ENCODE measurements around the gene NRDC. TPM values are rescaled to one million over a fixed set of nuclear protein-coding genes. Genes with fewer than 3 reads are reported as not detected.

NRDC gene
- total RNA-seq, 1 donor from 2014 or later, result 65.2 TPM

Small RNAs within 50 kb of the gene (small RNA-seq; reads per million reads assigned to genes)
- gene AL050343.2, result not detected

Other genes with a start within 250 kb of the NRDC start
- gene RAB3B, start 112.0 kb upstream of the NRDC start, total RNA-seq, result 7.7 TPM
- gene KTI12, start 155.1 kb upstream of the NRDC start, total RNA-seq, result 9.0 TPM
- 15.9 TPM for gene TXNDC12, start 176.5 kb upstream of the NRDC start, total RNA-seq
- 179 TPM for gene BTF3L4, start 177.6 kb upstream of the NRDC start, total RNA-seq